ENCODE measurements around the gene ADSS2. TPM values are rescaled to one million over a fixed set of nuclear protein-coding genes. Genes with fewer than 3 reads are reported as not detected.

Gene ADSS2
- total RNA-seq, 1 experiment from 2014 or later = 38.5 TPM

GRCh38 chr1:244445320-244446181, 6.2 kb downstream of the ADSS2 start:
- no peak for DNase-seq (ENCODE audit: low spot score)

- no peak for DNase-seq (ENCODE audit: low spot score)
These were observed 6.9 kb downstream of the ADSS2 start for GRCh38 chr1:244444854-244445253.

GRCh38 chr1:244442850-244443249, 8.9 kb downstream of the ADSS2 start:
- no peak for DNase-seq (ENCODE audit: low spot score)

- DNase-seq (ENCODE audit: low spot score) = peak; percentile 21
These were observed 12.2 kb downstream of the ADSS2 start for GRCh38 chr1:244439391-244440032.

- DNase-seq (ENCODE audit: low spot score) = no peak
These were observed 14.6 kb downstream of the ADSS2 start for GRCh38 chr1:244437086-244437468.

GRCh38 chr1:244436336-244437085, 15.2 kb downstream of the ADSS2 start:
- DNase-seq (ENCODE audit: low spot score) = no peak

- DNase-seq (ENCODE audit: low spot score) = no peak
These were observed 16.0 kb downstream of the ADSS2 start for GRCh38 chr1:244435562-244436205.

DNA sequence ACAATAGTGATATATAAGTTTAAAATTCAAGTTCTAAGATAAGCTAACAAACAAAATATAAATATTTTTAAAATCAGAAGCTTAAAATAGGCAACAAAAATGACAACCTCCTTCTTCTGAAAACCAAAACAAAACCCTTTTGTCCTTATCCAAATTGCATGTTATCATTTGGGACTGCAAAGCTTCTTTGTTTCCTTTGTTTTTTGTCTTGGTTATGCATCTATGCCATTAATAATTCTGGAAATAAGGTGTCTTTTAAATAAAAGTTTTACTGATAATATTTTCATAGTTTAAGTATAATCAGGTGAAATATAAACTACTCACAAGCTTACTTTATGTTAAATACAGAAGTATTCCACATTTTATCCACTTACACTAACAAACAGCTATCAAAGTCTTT, 20.5 kb downstream of the ADSS2 start:
- no peak for DNase-seq (ENCODE audit: low spot score)

DNA sequence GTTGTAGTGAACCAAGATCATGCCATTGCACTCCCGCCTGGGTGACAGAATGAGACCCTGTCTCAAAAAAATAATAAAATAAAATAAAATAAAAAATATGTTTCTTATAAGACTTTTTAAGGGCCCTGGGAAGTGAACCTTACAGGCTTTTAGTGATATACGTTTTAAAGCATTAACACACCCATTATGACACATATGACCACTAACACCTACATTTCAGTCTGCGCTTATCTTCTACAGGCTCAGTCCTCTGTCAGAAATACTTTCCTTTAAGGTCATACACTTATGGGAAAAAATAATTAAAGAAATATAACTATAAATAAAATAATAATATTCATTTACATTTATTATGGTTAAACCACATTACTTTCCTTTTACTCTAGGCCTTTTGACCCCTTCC, 21.9 kb downstream of the ADSS2 start:
- DNase-seq (ENCODE audit: low spot score) = no peak

GRCh38 chr1:244427647-244428046, 24.1 kb downstream of the ADSS2 start:
- no peak for DNase-seq (ENCODE audit: low spot score)

DNA sequence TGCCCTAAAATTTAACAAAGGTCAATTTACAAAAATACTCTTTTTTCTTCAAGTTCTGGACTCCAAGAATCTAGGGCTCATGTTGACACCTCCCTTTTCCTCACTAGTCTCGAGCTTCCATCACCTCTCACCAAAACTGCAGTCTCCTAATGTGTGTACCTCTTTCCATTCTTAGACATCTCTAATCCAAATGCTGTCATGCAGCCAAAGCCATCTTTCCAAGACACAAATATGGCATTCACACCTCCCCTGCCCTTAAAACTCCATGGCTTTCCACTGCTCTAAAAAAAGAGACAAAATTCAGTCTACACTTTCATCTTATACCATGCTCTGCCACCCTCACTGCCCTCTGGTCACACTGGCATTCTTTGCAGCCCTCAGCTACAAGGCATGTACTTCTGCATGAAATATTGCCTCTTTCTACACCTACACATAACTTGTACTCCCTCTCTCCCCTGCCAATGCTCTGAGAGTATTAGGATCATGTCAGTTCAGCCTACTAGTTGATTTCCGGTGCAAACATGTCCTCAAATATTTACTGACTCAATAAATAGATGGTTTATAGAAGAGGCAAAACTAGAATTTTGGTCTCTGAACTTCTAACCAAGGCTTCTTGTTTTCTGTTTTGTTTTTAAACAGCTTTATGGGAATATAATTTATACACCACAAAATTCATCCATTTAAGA, 26.9 kb downstream of the ADSS2 start:
- DNase-seq (ENCODE audit: low spot score) = no peak

- no peak for DNase-seq (ENCODE audit: low spot score)
These were observed 29.5 kb downstream of the ADSS2 start for GRCh38 chr1:244422174-244422573.

DNA sequence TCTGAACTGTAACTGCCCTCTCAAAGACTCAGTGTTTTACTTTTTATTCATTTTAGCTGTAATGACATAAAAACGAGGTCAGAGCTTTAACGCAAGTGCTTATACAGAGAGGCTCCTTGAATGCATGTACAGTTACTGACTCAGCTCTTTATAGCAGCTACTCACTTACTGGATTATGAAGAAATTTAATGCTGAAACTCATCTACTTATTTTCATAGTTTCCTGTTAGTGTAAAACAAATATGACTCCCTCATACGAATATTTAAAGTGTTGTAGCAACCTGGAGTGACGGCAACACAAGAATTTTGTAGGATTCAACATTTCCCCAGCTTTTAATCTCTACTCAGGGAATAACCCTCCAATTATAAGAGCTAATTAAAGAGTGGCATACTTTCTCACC, 32.7 kb downstream of the ADSS2 start:
- no peak for DNase-seq (ENCODE audit: low spot score)

DNA sequence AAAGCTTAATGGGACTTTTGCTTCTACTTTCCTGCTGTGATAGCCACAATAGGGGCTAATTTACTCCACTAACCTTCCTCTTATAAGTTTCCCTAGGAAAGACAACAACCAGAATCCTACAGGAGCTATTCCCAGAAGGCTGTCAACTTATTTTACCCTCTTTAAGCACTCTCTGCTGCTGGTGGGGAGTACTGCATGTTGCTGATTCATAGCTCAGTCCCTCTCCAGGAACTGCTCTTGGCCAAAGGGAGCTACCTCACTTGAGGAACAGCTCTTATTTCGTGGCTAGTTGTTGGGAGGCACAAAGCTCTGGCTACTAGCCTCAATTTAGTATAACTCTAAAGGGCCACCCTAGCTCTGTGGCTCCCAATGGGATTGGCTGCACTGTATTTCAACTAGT, 37.2 kb downstream of the ADSS2 start:
- no peak for DNase-seq (ENCODE audit: low spot score)

GRCh38 chr1:244413736-244414135, 38.0 kb downstream of the ADSS2 start:
- no peak for DNase-seq (ENCODE audit: low spot score)

GRCh38 chr1:244412176-244412575, 39.5 kb downstream of the ADSS2 start:
- no peak for DNase-seq (ENCODE audit: low spot score)

DNA sequence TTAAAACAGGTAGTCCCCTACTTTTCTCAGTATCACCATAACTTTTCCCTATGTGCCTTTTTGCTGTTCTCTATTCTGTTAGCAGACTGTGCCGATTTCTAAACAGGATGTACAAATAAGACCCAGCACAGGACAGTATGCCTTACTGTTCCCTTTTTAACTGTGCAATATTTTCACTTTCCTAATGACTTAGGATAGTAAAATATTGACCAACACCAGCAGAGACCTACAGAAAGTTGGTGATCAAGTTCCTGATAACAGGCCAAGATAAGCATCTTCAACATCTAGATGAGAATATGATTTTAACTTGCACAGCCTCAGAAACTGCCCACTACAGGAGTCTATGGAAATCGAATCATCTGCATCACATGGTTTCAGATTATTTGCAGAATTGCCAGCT, 42.0 kb downstream of the ADSS2 start:
- no peak for DNase-seq (ENCODE audit: low spot score)

DNA sequence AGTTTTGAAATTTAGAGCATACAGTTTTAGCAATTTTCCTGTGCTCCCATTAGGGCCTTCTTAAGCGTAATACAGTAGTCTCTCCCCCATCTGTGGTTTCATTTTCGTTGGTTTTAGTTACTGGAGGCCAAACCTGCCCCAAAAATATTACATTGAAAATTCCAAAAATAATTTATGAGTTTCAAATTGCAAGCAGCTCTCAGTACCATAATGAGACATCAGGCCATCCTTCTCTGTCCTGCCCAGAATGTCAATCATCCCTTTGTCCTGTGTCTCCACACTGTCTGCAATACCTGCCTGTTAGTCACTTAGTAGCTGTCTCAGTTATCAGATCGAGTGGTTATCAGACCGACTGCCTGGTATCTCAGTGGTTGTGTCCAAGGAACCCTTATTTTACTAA, 45.4 kb downstream of the ADSS2 start:
- DNase-seq (ENCODE audit: low spot score) = no peak

DNA sequence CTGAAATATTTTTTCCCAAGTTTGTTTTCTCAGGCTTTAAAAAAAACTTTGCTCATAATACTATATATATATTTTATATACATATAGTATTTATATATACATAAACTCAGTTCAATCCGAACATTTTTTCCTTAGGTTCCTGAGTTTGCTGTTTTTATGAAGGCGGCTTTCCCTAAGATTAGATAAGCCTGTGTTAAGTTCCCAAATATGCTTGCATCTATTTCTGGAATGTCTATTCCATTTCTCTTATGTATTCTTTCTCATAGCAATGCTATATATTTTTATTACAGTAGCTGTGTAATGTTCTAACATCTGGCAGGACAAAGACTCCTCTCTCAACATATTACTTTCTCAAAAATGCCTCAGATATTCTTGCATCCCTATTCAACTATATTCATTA, 45.9 kb downstream of the ADSS2 start:
- no peak for DNase-seq (ENCODE audit: low spot score)

- no peak for DNase-seq (ENCODE audit: low spot score)
These were observed 48.3 kb downstream of the ADSS2 start for GRCh38 chr1:244403431-244403830.

DNA sequence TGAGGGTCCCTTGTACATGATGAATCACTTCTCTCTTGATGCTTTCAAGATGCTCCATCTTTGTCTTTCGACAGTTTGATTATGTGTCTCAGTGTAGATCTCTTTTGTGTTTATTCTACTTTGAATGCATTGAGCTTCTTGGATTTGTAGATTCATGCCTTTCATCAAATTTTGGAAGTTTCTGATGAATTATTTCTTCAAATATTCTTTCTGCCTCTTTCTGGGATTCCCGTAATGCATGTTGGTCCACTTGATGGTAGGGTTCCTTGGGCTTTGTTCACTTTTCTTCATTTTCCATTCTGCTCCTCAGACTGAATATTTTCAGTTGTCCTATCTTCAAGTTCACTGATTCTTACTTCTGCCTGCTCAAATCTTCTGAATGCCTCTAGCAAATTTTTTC, 50.7 kb downstream of the ADSS2 start:
- DNase-seq (ENCODE audit: low spot score) = no peak

Data from HT-29 (cell line).